Smooth muscle cell (in vitro differentiated cells): ENCODE measurements around the gene UBA1. TPM values are rescaled to one million over a fixed set of nuclear protein-coding genes. Genes with fewer than 3 reads are reported as not detected.

Source experiments
- DNase-seq: peaks from one replicate; lab custom pipeline; 2025; ENCODE audit not compliant: unreplicated experiment; lab: John Stamatoyannopoulos, UW
- H2AFZ ChIP-seq: fragments of 200-600 bp; sonication (generic); 2 replicates; pipeline ENCODE4 v1.6.0; 2016; ENCODE audit warnings: antibody characterized with exemption, low read depth, mild to moderate bottlenecking
- H3F3A ChIP-seq: fragments of 200-600 bp; sonication (generic); 2 replicates; pipeline ENCODE4 v1.6.0; 2017; ENCODE audit warnings: antibody characterized with exemption, low read depth
- H3K27ac ChIP-seq: fragments of 200-600 bp; sonication (generic); 2 replicates; pipeline ENCODE4 v1.5.1; 2016; ENCODE audit warnings: low read depth, mild to moderate bottlenecking
- H3K27me3 ChIP-seq: fragments of 200-600 bp; sonication (generic); 2 replicates; pipeline ENCODE4 v1.6.1; 2016; ENCODE audit warnings: low read depth, mild to moderate bottlenecking
- H3K36me3 ChIP-seq: fragments of 200-600 bp; sonication (generic); 2 replicates; pipeline ENCODE4 v1.5.1; 2016; ENCODE audit warnings: low read depth
- H3K4me1 ChIP-seq: fragments of 200-600 bp; sonication (generic); 2 replicates; pipeline ENCODE4 v1.5.1; 2016; ENCODE audit warnings: low read depth
- H3K4me2 ChIP-seq: fragments of 200-600 bp; sonication (generic); 2 replicates; pipeline ENCODE4 v1.6.0; 2016; ENCODE audit warnings: mild to moderate bottlenecking
- H3K4me3 ChIP-seq: fragments of 200-600 bp; sonication (generic); 2 replicates; pipeline ENCODE4 v1.5.1; 2016; ENCODE audit warnings: mild to moderate bottlenecking
- H3K79me2 ChIP-seq: fragments of 200-600 bp; sonication (generic); 2 replicates; pipeline ENCODE4 v1.6.0; 2016; ENCODE audit warnings: low read depth, mild to moderate bottlenecking
- H3K9ac ChIP-seq: fragments of 200-600 bp; sonication (generic); 2 replicates; pipeline ENCODE4 v1.6.0; 2016; ENCODE audit warnings: low read depth
- H3K9me3 ChIP-seq: fragments of 200-600 bp; sonication (generic); replicated peaks from 2 replicates; pipeline ENCODE4 v1.5.1; 2016; ENCODE audit warnings: low read depth
- H4K20me1 ChIP-seq: fragments of 200-600 bp; sonication (generic); 2 replicates; pipeline ENCODE4 v1.6.0; 2016; ENCODE audit warnings: low read depth
- CTCF ChIP-seq: fragments of 200-600 bp; sonication (generic); IDR thresholded peaks from 2 replicates; pipeline ENCODE4 v1.5.1; 2017; ENCODE audit warnings: borderline replicate concordance, mild to moderate bottlenecking, antibody characterized with exemption; ENCODE audit not compliant: insufficient read depth, poor library complexity, severe bottlenecking
- WGBS: methylation state at CpG from one replicate; pipeline ENCODE4 v1.1.7; 2016; ENCODE audit warnings: low lambda C conversion rate; 5-methylcytosine and 5-hydroxymethylcytosine counted together
- polyA plus RNA-seq: library from polyadenylated mRNA; unstranded; fragments of >200 nt; fragmentation: Nextera tagmentation; extraction: Ambion mirVana; gene quantifications from 2 replicates; pipeline ENCODE4 v1.2.1, GENCODE V29; 2016
- total RNA-seq: library from RNA; depleted of rRNA; stranded (reverse); fragments of >200 nt; gene quantifications from 2 replicates; pipeline ENCODE4 v1.2.3, GENCODE V29; 2014

The UBA1 gene
- total and polyA plus RNA-seq, 2 experiments from 2014 or later: 223 to 246 TPM

GRCh38 chrX:47202316-47202715 lies 8.7 kb downstream of the UBA1 start:
- Histone ChIP-seq H3K4me3 (no peak overlapping the region), H3K36me3 (peaks cover 22% of the 10 kb centered on the region), H3K27me3 (no peaks in the 10 kb centered on the region), H3K4me2 (no peak overlapping the region), H2AFZ (no peak overlapping the region), H3K79me2 (peaks cover 28% of the 10 kb centered on the region), H3K9me3 (no peaks in the 10 kb centered on the region), H3K9ac (no peak overlapping the region), H3F3A (peaks cover 3% of the 10 kb centered on the region), H4K20me1 (peaks cover 96% of the 10 kb centered on the region), H3K27ac (no peak overlapping the region), H3K4me1 (peaks cover 7% of the 10 kb centered on the region)
- TF ChIP-seq CTCF: no peak
- no peak for DNase-seq
- over 99% methylated on average over 11 of the region's 11 CpGs for WGBS

DNA sequence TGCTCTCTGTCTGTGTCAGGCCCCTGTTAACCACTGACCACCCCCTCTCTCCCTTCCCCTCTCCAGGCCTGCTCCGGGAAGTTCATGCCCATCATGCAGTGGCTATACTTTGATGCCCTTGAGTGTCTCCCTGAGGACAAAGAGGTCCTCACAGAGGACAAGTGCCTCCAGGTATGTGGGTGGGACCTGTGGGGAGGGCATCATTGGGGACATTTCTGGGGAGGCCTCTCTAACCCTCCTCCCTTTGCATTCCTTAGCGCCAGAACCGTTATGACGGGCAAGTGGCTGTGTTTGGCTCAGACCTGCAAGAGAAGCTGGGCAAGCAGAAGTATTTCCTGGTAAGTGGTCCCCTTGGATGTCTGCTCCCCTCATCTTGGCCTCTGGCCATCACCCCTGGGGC lies 9.2 kb downstream of the UBA1 start:
- peaks cover 22% of the 10 kb centered on the region for H3K36me3 ChIP-seq
- peaks cover 3% of the 10 kb centered on the region for H3K4me1 ChIP-seq
- TF ChIP-seq CTCF: no peak
- H3K4me2 ChIP-seq: no peak overlapping the region
- no peaks in the 10 kb centered on the region for H3K9me3 ChIP-seq
- peaks cover 96% of the 10 kb centered on the region for H4K20me1 ChIP-seq
- no peak overlapping the region for H3K9ac ChIP-seq
- no peaks in the 10 kb centered on the region for H3K27me3 ChIP-seq
- 98% methylated on average over 4 of the region's 4 CpGs for WGBS
- DNase-seq: no peak
- peaks cover 8% of the 10 kb centered on the region for H3F3A ChIP-seq
- no peak overlapping the region for H3K4me3 ChIP-seq
- H3K79me2 ChIP-seq: peaks cover 22% of the 10 kb centered on the region
- H2AFZ ChIP-seq: no peak overlapping the region
- H3K27ac ChIP-seq: no peak overlapping the region

GRCh38 chrX:47204970-47205369 lies 11.3 kb downstream of the UBA1 start:
- no peak overlapping the region for H3K9ac ChIP-seq
- H3K79me2 ChIP-seq: peaks cover 7% of the 10 kb centered on the region
- no peak for DNase-seq
- WGBS: 90% methylated on average over 5 of the region's 5 CpGs
- no peaks in the 10 kb centered on the region for H3K27me3 ChIP-seq
- H3K9me3 ChIP-seq: no peaks in the 10 kb centered on the region
- TF ChIP-seq CTCF: no peak
- peaks cover 28% of the 10 kb centered on the region for H3K36me3 ChIP-seq
- peaks cover 11% of the 10 kb centered on the region for H3F3A ChIP-seq
- no peak overlapping the region for H3K4me2 ChIP-seq
- no peak overlapping the region for H2AFZ ChIP-seq
- no peaks in the 10 kb centered on the region for H3K4me1 ChIP-seq
- no peak overlapping the region for H3K4me3 ChIP-seq
- no peak overlapping the region for H3K27ac ChIP-seq
- H4K20me1 ChIP-seq: peaks cover 88% of the 10 kb centered on the region

DNA sequence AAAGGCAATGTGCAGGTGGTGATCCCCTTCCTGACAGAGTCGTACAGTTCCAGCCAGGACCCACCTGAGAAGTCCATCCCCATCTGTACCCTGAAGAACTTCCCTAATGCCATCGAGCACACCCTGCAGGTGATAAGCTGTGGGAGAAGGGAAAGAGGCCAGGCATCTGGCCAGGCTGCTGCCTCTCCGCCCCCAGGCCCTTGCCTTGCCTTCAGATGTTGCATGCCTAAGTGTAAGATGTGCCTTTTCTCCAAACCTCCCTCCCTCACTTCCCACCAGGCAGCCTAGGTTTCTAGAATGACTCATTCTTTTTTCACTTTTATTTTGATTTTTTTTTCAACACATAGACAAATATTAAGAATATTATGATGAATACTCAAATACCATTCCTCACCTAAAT lies 12.7 kb downstream of the UBA1 start:
- peaks cover 83% of the 10 kb centered on the region for H4K20me1 ChIP-seq

More for the DNA sequence above, 12.7 kb downstream of the UBA1 start:
- Histone ChIP-seq H3K36me3 (peaks cover 26% of the 10 kb centered on the region), H2AFZ (no peak overlapping the region), H3K9ac (no peak overlapping the region), H3K27me3 (no peaks in the 10 kb centered on the region), H3K4me1 (no peaks in the 10 kb centered on the region), H3F3A (peaks cover 18% of the 10 kb centered on the region), H3K9me3 (no peaks in the 10 kb centered on the region), H3K79me2 (peaks cover 3% of the 10 kb centered on the region), H3K4me2 (no peak overlapping the region), H3K27ac (no peak overlapping the region), H3K4me3 (no peak overlapping the region)
- DNase-seq: no peak
- no peak for TF ChIP-seq CTCF
- 96% methylated on average over 3 of the region's 3 CpGs for WGBS
